Measurements from ENCODE around the gene PGBD2.
"Not testable (repeated sequence)": the region's sequence is repeated elsewhere in the genome, so short reads cannot be mapped to it uniquely, and the experiment has no call there.

The PGBD2 gene

GRCh38 chr1:248944134-248944999 lies 38.3 kb downstream of the PGBD2 start:
- H3K4me3 ChIP-seq (ENCODE audit: low read depth, low read length), result not testable (repeated sequence)

- not testable (repeated sequence) for H3K4me3 ChIP-seq (ENCODE audit: low read depth, low read length)
Observed at GRCh38 chr1:248945000-248945423, 39.0 kb downstream of the PGBD2 start.

GRCh38 chr1:248945453-248945852 lies 39.4 kb downstream of the PGBD2 start:
- H3K4me3 ChIP-seq (ENCODE audit: low read depth, low read length), result not testable (repeated sequence)

GRCh38 chr1:248945856-248946416 lies 39.9 kb downstream of the PGBD2 start:
- H3K4me3 ChIP-seq (ENCODE audit: low read depth, low read length), result not testable (repeated sequence)

Data from GM12875 (cell line).